Upper lobe of left lung (tissue), 6 donors: ENCODE measurements around the gene EXOC4. TPM values are rescaled to one million over a fixed set of nuclear protein-coding genes. Genes with fewer than 3 reads are reported as not detected.
A peak's percentile ranks its signal among the peaks of the same experiment; 100 is the strongest.

ENCODE experiments used
- ATAC-seq, 2 donors: fragments of 200-7000 bp; cut with Tn5 transposase; one replicate each; pipeline ENCODE4 v1.9.1; 2022; ENCODE audit warnings: mild to moderate bottlenecking in 2 of 2, moderate library complexity in 2 of 2; ENCODE audit not compliant: low FRiP score in 2 of 2
- DNase-seq, 2 donors: peaks; one replicate each; pipeline ENCODE4 v3.0.0-alpha.2; 2019 to 2020
- H3K27ac ChIP-seq, 4 donors: fragments of 200-600 bp; sonication (generic); one replicate each; pipeline ENCODE4 v1.5.1; 2016 to 2019
- H3K27me3 ChIP-seq, 4 donors: fragments of 200-600 bp; sonication (generic); one replicate each; pipeline ENCODE4 v1.5.1; 2017 to 2019
- H3K36me3 ChIP-seq, 4 donors: fragments of 200-600 bp; sonication (generic); one replicate each; pipeline ENCODE4 v1.5.1; 2016 to 2019
- H3K4me1 ChIP-seq, 4 donors: fragments of 200-600 bp; sonication (generic); one replicate each; pipeline ENCODE4 v1.5.1; 2018 to 2019
- H3K4me3 ChIP-seq, 4 donors: fragments of 200-600 bp; sonication (generic); one replicate each; pipeline ENCODE4 v1.5.1; 2017 to 2019; ENCODE audit warnings: mild to moderate bottlenecking in 2 of 4, moderate library complexity in 1 of 4
- H3K9me3 ChIP-seq, 4 donors: fragments of 200-600 bp; sonication (generic); one replicate each; pipeline ENCODE4 v1.5.1; 2018 to 2019
- CTCF ChIP-seq, 6 experiments: fragments of 450-650 bp in 4 of 6; fragments of 200-600 bp in 2 of 6; sonication (generic) in 2 of 6; IDR thresholded peaks; one replicate each; pipeline ENCODE4 v1.5.1; 2016 to 2019; ENCODE audit warnings: antibody characterized with exemption in 6 of 6
- EP300 ChIP-seq, 4 donors: sonication (generic); formaldehyde crosslinking; IDR thresholded peaks; one replicate each; pipeline ENCODE4 v1.5.1; 2017; ENCODE audit warnings: antibody characterized with exemption in 4 of 4, control low read depth in 2 of 4
- POLR2A ChIP-seq, 4 donors: fragments of 450-650 bp; IDR thresholded peaks; one replicate each; pipeline ENCODE4 v1.5.1; 2016 to 2017; ENCODE audit warnings: antibody characterized with exemption in 4 of 4, mild to moderate bottlenecking in 2 of 4
- POLR2AphosphoS5 ChIP-seq, 2 donors: sonication (generic); formaldehyde crosslinking; IDR thresholded peaks; one replicate each; pipeline ENCODE4 v1.5.1; 2017; ENCODE audit warnings: antibody characterized with exemption in 2 of 2
- WGBS, 2 donors: methylation state at CpG; one replicate each; pipeline ENCODE4 v1.1.5; 2017 to 2018; 5-methylcytosine and 5-hydroxymethylcytosine counted together
- total RNA-seq, 6 donors: library from RNA; depleted of rRNA in 4 of 6; stranded (reverse); fragments of >200 nt in 4 of 6; gene quantifications; one replicate each; pipeline versions ENCODE4 v1.1.0 to v1.2.1, GENCODE V29; 2016 to 2021
- donor health status: DM: no; HTN: no; CAD: no; lungs with moderate emphysema.
- donor health status: DM: no; HTN: yes; CAD: no; lungs with severe emphysema.

The EXOC4 gene
- total RNA-seq, 6 donors from 2014 or later: 56.3 to 325 (median 99.4) TPM

GRCh38 chr7:133724694-133725093 lies 471.8 kb downstream of the EXOC4 start:
- Histone ChIP-seq H3K4me1 (no peaks in the 10 kb centered on the region), H3K36me3 (no peaks in the 10 kb centered on the region), H3K9me3 (no peaks in the 10 kb centered on the region), H3K27ac (no peak overlapping the region), H3K27me3 (no peaks in the 10 kb centered on the region), H3K4me3 (no peak overlapping the region)
- DNase-seq (no peak), ATAC-seq (no peak)
- 91 to 96% methylated on average over 3 of the region's 3 CpGs for WGBS, 2 donors
- TF ChIP-seq EP300 (IDR thresholded peaks at IDR 0.05) (no peak), POLR2AphosphoS5 (IDR thresholded peaks at IDR 0.05) (no peak), POLR2A (IDR thresholded peaks at IDR 0.05) (no peak), CTCF (IDR thresholded peaks at IDR 0.05) (no peak)

- H3K4me1 ChIP-seq: no peaks in the 10 kb centered on the region
- WGBS, 2 donors: 87 to 90% methylated on average over 13 of the region's 13 CpGs
- peak in 1 of 2 donors; percentile 48 for DNase-seq
- no peaks in the 10 kb centered on the region for H3K36me3 ChIP-seq
- no peak for TF ChIP-seq POLR2A (IDR thresholded peaks at IDR 0.05)
- H3K4me3 ChIP-seq: no peak overlapping the region
- no peaks in the 10 kb centered on the region for H3K27me3 ChIP-seq
- ATAC-seq: no peak
- no peaks in the 10 kb centered on the region for H3K9me3 ChIP-seq
- H3K27ac ChIP-seq: no peak overlapping the region
Measured at GRCh38 chr7:133727476-133728214, 474.8 kb downstream of the EXOC4 start.

GRCh38 chr7:133730360-133730759 lies 477.5 kb downstream of the EXOC4 start:
- no peaks in the 10 kb centered on the region for H3K36me3 ChIP-seq
- H3K4me3 ChIP-seq: no peak overlapping the region
- DNase-seq: no peak
- no peak for ATAC-seq
- no peaks in the 10 kb centered on the region for H3K27me3 ChIP-seq
- no peaks in the 10 kb centered on the region for H3K4me1 ChIP-seq
- TF ChIP-seq CTCF (IDR thresholded peaks at IDR 0.05): no peak
- TF ChIP-seq POLR2A (IDR thresholded peaks at IDR 0.05): no peak
- TF ChIP-seq POLR2AphosphoS5 (IDR thresholded peaks at IDR 0.05): no peak
- H3K27ac ChIP-seq: no peak overlapping the region
- WGBS, 2 donors: 76 to 77% methylated on average over 3 of the region's 3 CpGs
- no peaks in the 10 kb centered on the region for H3K9me3 ChIP-seq

GRCh38 chr7:133733401-133733800 lies 480.5 kb downstream of the EXOC4 start:
- no peaks in the 10 kb centered on the region for H3K36me3 ChIP-seq
- no peak overlapping the region for H3K27ac ChIP-seq
- TF ChIP-seq POLR2A (IDR thresholded peaks at IDR 0.05) (no peak), EP300 (IDR thresholded peaks at IDR 0.05) (no peak), POLR2AphosphoS5 (IDR thresholded peaks at IDR 0.05) (no peak), CTCF (IDR thresholded peaks at IDR 0.05) (no peak)
- ATAC-seq: no peak
- H3K4me1 ChIP-seq: no peaks in the 10 kb centered on the region
- DNase-seq: no peak
- WGBS, 2 donors: 94 to 97% methylated on average over 5 of the region's 5 CpGs
- no peaks in the 10 kb centered on the region for H3K9me3 ChIP-seq
- no peaks in the 10 kb centered on the region for H3K27me3 ChIP-seq
- no peak overlapping the region for H3K4me3 ChIP-seq

- no peak overlapping the region for H3K27ac ChIP-seq
- H3K4me3 ChIP-seq: no peak overlapping the region
- H3K36me3 ChIP-seq: no peaks in the 10 kb centered on the region
- no peaks in the 10 kb centered on the region for H3K9me3 ChIP-seq
- H3K4me1 ChIP-seq: no peaks in the 10 kb centered on the region
- WGBS, 2 donors: 72 to 81% methylated on average over 1 of the region's 1 CpG
- DNase-seq (no peak), ATAC-seq (no peak)
- no peaks in the 10 kb centered on the region for H3K27me3 ChIP-seq
- TF ChIP-seq POLR2AphosphoS5 (IDR thresholded peaks at IDR 0.05) (no peak), EP300 (IDR thresholded peaks at IDR 0.05) (no peak), POLR2A (IDR thresholded peaks at IDR 0.05) (no peak), CTCF (IDR thresholded peaks at IDR 0.05) (no peak)
Measured at GRCh38 chr7:133735222-133735621, 482.3 kb downstream of the EXOC4 start.
